Heart left ventricle (tissue), 13 donors: Measurements from ENCODE around the gene SLC6A11.

ENCODE experiments used
- POLR2A ChIP-seq, 2 donors: fragments of 450-650 bp; IDR thresholded peaks; one replicate each; pipeline ENCODE4 v1.6.1; 2017; ENCODE audit warnings: antibody characterized with exemption in 2 of 2, mild to moderate bottlenecking in 2 of 2, moderate library complexity in 2 of 2
- TF ChIP-seq, protein P1 (sequence below), 12 donors: fragments of 200-600 bp; sonication (generic) in 4 of 12; IDR thresholded peaks; one replicate each; pipeline versions ENCODE4 v1.5.0 to v1.8.0; 2018 to 2022; ENCODE audit warnings: antibody characterized with exemption in 12 of 12, mild to moderate bottlenecking in 5 of 12
- donor health status: ischemic (EF 13 %, LVEDD 7.1; RV severe dilation, severe dysfunction).
- donor health status: DM: no; HTN: yes; CAD: no.
- donor health status: DM: no; HTN: no; CAD: no.
- donor health status: ischemic (EF 25% LVEDD 6.9; RV normal size, moderate dysfunction).
- donor health status: ischemic (EF 25% LVEDD 5.7; RV mildly dilated, moderate dysfunction).
- donor health status: ischemic (EF 35%, LVEDD 5.7; RV mildly dilated, moderate dysfunction).
- donor health status: nonischemic (EF 11% LVEDD 7.7; RV severe dilation, severe dysfunction).
- donor health status: DM: yes; HTN: yes; CAD: no.
- donor health status: PGD.
- donor health status: ischemic (EF 29% LVEDD 5.4; RV normal size, mild dysfunction).
- donor health status: nonischemic (EF 23%, LVEDD 6.1; RV moderate dilation, normal function).

DNA sequence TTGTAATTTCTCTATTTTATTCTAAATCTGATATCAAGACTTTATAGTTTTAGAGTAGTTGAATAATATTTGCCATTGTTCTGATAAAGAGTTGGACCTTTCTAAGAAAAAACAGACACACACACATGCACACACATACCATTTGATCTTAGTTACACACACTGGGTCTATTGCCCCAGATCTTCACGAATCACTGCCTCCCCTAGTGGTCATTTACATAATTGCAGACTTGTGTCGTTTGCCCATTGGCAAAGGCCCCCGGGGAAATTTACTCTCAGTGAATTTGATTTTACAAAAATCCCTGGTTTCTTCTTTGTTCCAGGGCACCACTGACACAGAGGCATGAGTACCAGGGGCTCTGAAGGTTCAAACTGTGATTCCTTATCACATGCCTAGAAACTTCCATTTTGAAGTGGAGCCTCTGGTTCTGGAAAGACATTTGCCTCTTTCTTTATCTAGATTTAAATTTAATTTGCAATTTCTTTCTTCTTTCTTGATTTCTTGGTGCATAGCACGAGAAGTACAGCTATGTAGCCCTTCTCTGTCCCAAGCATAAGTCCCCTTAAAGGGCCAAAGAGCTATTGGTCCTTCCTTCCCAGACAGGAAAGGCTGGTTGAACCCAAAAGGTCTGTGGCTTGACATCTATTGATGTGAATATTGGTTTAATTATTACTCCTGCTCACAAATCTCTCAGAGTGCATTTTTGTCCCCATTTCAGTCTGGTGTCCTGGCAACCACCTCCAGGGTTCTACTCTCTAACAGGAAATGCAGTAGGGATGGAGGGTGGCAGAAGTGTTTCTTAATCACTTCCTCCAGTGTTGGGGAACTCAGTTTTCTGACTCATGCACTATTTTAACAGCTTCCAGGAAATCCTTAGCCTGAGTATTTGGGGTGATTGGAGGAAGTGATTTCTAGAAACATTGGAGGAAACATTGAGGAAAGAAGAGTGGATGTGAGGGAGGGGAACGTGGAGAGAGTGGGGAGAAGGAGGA lies 32.4 kb upstream of the SLC6A11 start:
- TF ChIP-seq, protein P1, sequence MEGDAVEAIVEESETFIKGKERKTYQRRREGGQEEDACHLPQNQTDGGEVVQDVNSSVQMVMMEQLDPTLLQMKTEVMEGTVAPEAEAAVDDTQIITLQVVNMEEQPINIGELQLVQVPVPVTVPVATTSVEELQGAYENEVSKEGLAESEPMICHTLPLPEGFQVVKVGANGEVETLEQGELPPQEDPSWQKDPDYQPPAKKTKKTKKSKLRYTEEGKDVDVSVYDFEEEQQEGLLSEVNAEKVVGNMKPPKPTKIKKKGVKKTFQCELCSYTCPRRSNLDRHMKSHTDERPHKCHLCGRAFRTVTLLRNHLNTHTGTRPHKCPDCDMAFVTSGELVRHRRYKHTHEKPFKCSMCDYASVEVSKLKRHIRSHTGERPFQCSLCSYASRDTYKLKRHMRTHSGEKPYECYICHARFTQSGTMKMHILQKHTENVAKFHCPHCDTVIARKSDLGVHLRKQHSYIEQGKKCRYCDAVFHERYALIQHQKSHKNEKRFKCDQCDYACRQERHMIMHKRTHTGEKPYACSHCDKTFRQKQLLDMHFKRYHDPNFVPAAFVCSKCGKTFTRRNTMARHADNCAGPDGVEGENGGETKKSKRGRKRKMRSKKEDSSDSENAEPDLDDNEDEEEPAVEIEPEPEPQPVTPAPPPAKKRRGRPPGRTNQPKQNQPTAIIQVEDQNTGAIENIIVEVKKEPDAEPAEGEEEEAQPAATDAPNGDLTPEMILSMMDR (IDR thresholded peaks at IDR 0.05): peak; percentile 42 to 83 (median 62)
- no peak for TF ChIP-seq POLR2A (IDR thresholded peaks at IDR 0.05)
